ENCODE results near the gene HORMAD2.
A peak's percentile ranks its signal among the peaks of the same experiment; 100 is the strongest.

HORMAD2 gene

GRCh38 chr22:30143265-30143664 is 63.0 kb downstream of the HORMAD2 start:
- DNase-seq (ENCODE audit: low read depth, low spot score): peak; percentile 3
- TF ChIP-seq CTCF (IDR thresholded peaks at IDR 0.05; ENCODE audit: low read depth, low read length): no peak
- H3K4me3 ChIP-seq (ENCODE audit: low read depth, low read length): no peak overlapping the region
- in situ Hi-C loops (cut with HindIII; ENCODE audit: low sequenced_read_pairs): no loop called here

- no peak for TF ChIP-seq CTCF (IDR thresholded peaks at IDR 0.05; ENCODE audit: low read depth, low read length)
- no peak for DNase-seq (ENCODE audit: low read depth, low spot score)
- in situ Hi-C loops (cut with HindIII; ENCODE audit: low sequenced_read_pairs): no loop called here
- no peak overlapping the region for H3K4me3 ChIP-seq (ENCODE audit: low read depth, low read length)
These were observed 64.1 kb downstream of the HORMAD2 start for GRCh38 chr22:30144391-30144790.

- no peak for TF ChIP-seq CTCF (IDR thresholded peaks at IDR 0.05; ENCODE audit: low read depth, low read length)
- in situ Hi-C loops (cut with HindIII; ENCODE audit: low sequenced_read_pairs): no loop called here
- DNase-seq (ENCODE audit: low read depth, low spot score): no peak
- H3K4me3 ChIP-seq (ENCODE audit: low read depth, low read length): no peak overlapping the region
These were observed 69.9 kb downstream of the HORMAD2 start for GRCh38 chr22:30150212-30150611.

- TF ChIP-seq CTCF (IDR thresholded peaks at IDR 0.05; ENCODE audit: low read depth, low read length): no peak
- in situ Hi-C loops (cut with HindIII; ENCODE audit: low sequenced_read_pairs): no loop called here
- H3K4me3 ChIP-seq (ENCODE audit: low read depth, low read length): no peak overlapping the region
- DNase-seq (ENCODE audit: low read depth, low spot score): no peak
These were observed 78.0 kb downstream of the HORMAD2 start for GRCh38 chr22:30158277-30158676.

- in situ Hi-C loops (cut with HindIII; ENCODE audit: low sequenced_read_pairs): no loop called here
- no peak overlapping the region for H3K4me3 ChIP-seq (ENCODE audit: low read depth, low read length)
- no peak for TF ChIP-seq CTCF (IDR thresholded peaks at IDR 0.05; ENCODE audit: low read depth, low read length)
- DNase-seq (ENCODE audit: low read depth, low spot score): no peak
These were observed 78.7 kb downstream of the HORMAD2 start for GRCh38 chr22:30158744-30159500.

- no peak for TF ChIP-seq CTCF (IDR thresholded peaks at IDR 0.05; ENCODE audit: low read depth, low read length)
- DNase-seq (ENCODE audit: low read depth, low spot score): peak; percentile 82
- in situ Hi-C loops (cut with HindIII; ENCODE audit: low sequenced_read_pairs): no loop called here
- H3K4me3 ChIP-seq (ENCODE audit: low read depth, low read length): no peak overlapping the region
These were observed 79.5 kb downstream of the HORMAD2 start for GRCh38 chr22:30159561-30160353.

Measured in astrocyte of the spinal cord (primary cell).